OCI-LY7 (cell line): ENCODE data around the gene FUT3. TPM values are rescaled to one million over a fixed set of nuclear protein-coding genes. Genes with fewer than 3 reads are reported as not detected.
"Not testable (repeated sequence)": the region's sequence is repeated elsewhere in the genome, so short reads cannot be mapped to it uniquely, and the experiment has no call there.

ENCODE experiments used
- BruUV-seq: library from RNA; stranded (reverse); fragments of 400-500 nt; replicated peaks from 2 replicates; lab custom pipeline; 2021; lab: Mats Ljungman, UMichigan
- CTCF ChIA-PET: fragments of 300-600 bp; sonication (Branson Sonifier 250); formaldehyde crosslinking; loops from one replicate; lab custom pipeline; 2022; ENCODE audit warnings: antibody characterized with exemption; ENCODE audit not compliant: unreplicated experiment; lab: Charles Lee
- POLR2A ChIA-PET: fragments of 300-600 bp; sonication (Branson Sonifier 250); formaldehyde crosslinking; loops from one replicate; lab custom pipeline; 2022; ENCODE audit warnings: antibody characterized with exemption; lab: Charles Lee
- DNase-seq: peaks from one replicate; pipeline ENCODE4 v3.0.0-alpha.2; 2015; ENCODE audit warnings: low spot score
- H2AFZ ChIP-seq: fragments of 200-600 bp; sonication (generic), shearing (Covaris generic); 2 replicates; pipeline ENCODE4 v1.6.1; 2014; ENCODE audit warnings: mild to moderate bottlenecking, antibody characterized with exemption, low read length, moderate library complexity
- H3K27ac ChIP-seq: fragments of 200-600 bp; sonication (generic); 2 replicates; pipeline ENCODE4 v1.5.1; 2014; ENCODE audit warnings: mixed run types, low read depth, mild to moderate bottlenecking, moderate library complexity, low read length, inconsistent platforms; ENCODE audit not compliant: poor library complexity, severe bottlenecking
- H3K36me3 ChIP-seq: fragments of 200-600 bp; sonication (generic); 2 replicates; pipeline ENCODE4 v1.6.1; 2014; ENCODE audit warnings: mild to moderate bottlenecking, antibody characterized with exemption, low read length, moderate library complexity, mixed read lengths; ENCODE audit not compliant: insufficient read depth
- H3K4me1 ChIP-seq: fragments of 200-600 bp; sonication (generic); 2 replicates; pipeline ENCODE4 v1.5.1; 2014; ENCODE audit warnings: mild to moderate bottlenecking, low read length; ENCODE audit not compliant: insufficient read depth, poor library complexity, severe bottlenecking
- H3K4me2 ChIP-seq: fragments of 200-600 bp; sonication (generic); 2 replicates; pipeline ENCODE4 v1.6.1; 2014; ENCODE audit warnings: mild to moderate bottlenecking, low read length
- H3K4me3 ChIP-seq: fragments of 200-600 bp; sonication (generic); 2 replicates; pipeline ENCODE4 v1.5.1; 2014; ENCODE audit warnings: mild to moderate bottlenecking, low read depth, low read length; ENCODE audit not compliant: poor library complexity, severe bottlenecking
- H3K79me2 ChIP-seq: fragments of 200-600 bp; sonication (generic); 2 replicates; pipeline ENCODE4 v1.6.1; 2016; ENCODE audit warnings: low read depth, mild to moderate bottlenecking, low read length, moderate library complexity, mixed read lengths; ENCODE audit not compliant: insufficient read depth
- H3K9me2 ChIP-seq: fragments of 200-600 bp; sonication (generic); 2 replicates; pipeline ENCODE4 v1.6.1; 2016; ENCODE audit warnings: mild to moderate bottlenecking, low read length, mixed read lengths; ENCODE audit not compliant: insufficient read depth
- H3K9me3 ChIP-seq: fragments of 200-600 bp; sonication (generic); 2 replicates; pipeline ENCODE4 v1.6.1; 2014; ENCODE audit warnings: mild to moderate bottlenecking, mixed run types, low read length, mixed read lengths
- H4K20me1 ChIP-seq: fragments of 200-600 bp; sonication (generic); 2 replicates; pipeline ENCODE4 v1.6.1; 2014; ENCODE audit warnings: mild to moderate bottlenecking, antibody characterized with exemption, low read length, moderate library complexity, mixed read lengths; ENCODE audit not compliant: insufficient read depth
- EZH2phosphoT487 ChIP-seq: fragments of 200-600 bp; sonication (generic); IDR thresholded peaks from 2 replicates; pipeline ENCODE4 v1.6.1; 2018; ENCODE audit warnings: low read depth, borderline replicate concordance, mild to moderate bottlenecking, mixed run types, antibody characterized with exemption, low read length, moderate library complexity, mixed read lengths
- intact Hi-C: fragments of 100-400 bp; cut with micrococcal nuclease; formaldehyde crosslinking; loops from one replicate; pipeline ENCODE4 v1.10.0; 2022; ENCODE audit not compliant: unreplicated experiment
- total RNA-seq, 2 experiments: library from RNA; depleted of rRNA in 1 of 2; stranded (reverse); fragments of >200 nt in 1 of 2; shearing (Covaris generic) in 1 of 2; gene quantifications; 2 replicates each; pipeline ENCODE4 v1.2.3, GENCODE V29; 2014 to 2022
- TF ChIP-seq, protein P1 (sequence below): fragments of 200-600 bp; sonication (generic); conservative IDR thresholded peaks from 2 replicates; pipeline ENCODE4 v1.5.1; 2014; ENCODE audit warnings: mild to moderate bottlenecking, antibody characterized with exemption, low read length, moderate library complexity, mixed read lengths

FUT3 gene
- total RNA-seq, 2 experiments from 2014 or later, result 0.47 TPM; not detected in 1

DNA sequence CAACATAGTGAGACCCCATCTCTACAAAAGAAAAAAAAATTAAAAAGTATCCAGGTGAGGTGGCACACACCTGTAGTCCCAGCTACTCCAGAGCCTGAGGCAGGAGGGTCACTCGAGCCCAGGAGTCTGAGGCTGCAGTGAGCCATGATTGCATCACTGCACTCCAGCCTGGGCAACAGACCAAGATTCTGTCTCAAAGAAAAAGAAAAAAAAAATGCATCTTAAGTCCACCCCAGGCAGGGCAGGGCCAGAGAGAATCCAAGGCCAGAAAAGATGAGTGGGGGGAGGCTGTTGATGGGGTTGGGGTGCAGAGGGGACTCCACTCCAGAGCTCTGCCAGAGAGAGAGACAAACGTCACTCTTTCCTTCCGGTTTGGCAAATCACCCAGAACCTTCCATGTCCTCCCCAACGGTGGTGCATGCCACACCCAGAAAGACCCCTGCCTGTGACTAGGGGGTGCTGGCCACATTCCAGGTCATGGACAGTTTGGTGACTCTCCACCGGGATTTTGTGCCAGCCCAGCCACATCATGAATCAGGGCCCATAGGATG, 431 bp downstream of the FUT3 start:
- peak; percentile 16 for DNase-seq
- Histone ChIP-seq H3K27ac (no peak overlapping the region), H3K9me3 (no peaks in the 10 kb centered on the region), H3K4me3 (no peak overlapping the region), H3K9me2 (no peaks in the 10 kb centered on the region), H4K20me1 (no peaks in the 10 kb centered on the region), H2AFZ (peak overlapping the region; percentile 73), H3K36me3 (no peaks in the 10 kb centered on the region), H3K79me2 (no peaks in the 10 kb centered on the region), H3K4me2 (peak overlapping the region; percentile 32), H3K4me1 (peaks cover 14% of the 10 kb centered on the region)
- ChIA-PET CTCF (no interaction called here), POLR2A (no interaction called here)
- BruUV-seq, result no TSS peak
- no peak for TF ChIP-seq EZH2phosphoT487
- TF ChIP-seq, protein P1, sequence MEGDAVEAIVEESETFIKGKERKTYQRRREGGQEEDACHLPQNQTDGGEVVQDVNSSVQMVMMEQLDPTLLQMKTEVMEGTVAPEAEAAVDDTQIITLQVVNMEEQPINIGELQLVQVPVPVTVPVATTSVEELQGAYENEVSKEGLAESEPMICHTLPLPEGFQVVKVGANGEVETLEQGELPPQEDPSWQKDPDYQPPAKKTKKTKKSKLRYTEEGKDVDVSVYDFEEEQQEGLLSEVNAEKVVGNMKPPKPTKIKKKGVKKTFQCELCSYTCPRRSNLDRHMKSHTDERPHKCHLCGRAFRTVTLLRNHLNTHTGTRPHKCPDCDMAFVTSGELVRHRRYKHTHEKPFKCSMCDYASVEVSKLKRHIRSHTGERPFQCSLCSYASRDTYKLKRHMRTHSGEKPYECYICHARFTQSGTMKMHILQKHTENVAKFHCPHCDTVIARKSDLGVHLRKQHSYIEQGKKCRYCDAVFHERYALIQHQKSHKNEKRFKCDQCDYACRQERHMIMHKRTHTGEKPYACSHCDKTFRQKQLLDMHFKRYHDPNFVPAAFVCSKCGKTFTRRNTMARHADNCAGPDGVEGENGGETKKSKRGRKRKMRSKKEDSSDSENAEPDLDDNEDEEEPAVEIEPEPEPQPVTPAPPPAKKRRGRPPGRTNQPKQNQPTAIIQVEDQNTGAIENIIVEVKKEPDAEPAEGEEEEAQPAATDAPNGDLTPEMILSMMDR, result no peak
- intact Hi-C loops, result no loop called here

DNA sequence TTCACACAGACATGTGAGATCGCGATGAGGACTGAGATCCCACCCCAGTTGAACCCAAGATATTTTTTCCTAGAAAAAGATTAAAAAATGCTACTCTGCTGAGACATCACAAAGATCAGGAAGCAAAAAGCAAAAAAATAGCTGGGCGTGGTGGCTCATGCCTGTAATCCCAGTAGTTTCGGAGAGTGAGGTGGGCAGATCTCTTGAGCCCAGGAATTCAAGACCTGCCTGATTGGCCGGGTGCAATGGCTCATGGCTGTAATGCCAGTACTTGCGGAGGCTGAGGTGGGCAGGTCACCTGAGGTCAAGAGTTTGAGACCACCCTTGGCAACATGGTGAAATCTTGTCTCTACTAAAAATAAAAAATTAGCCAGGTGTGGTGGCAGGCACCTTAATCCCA, 1.1 kb downstream of the FUT3 start:
- DNase-seq, result no peak
- no peaks in the 10 kb centered on the region for H3K9me2 ChIP-seq
- POLR2A ChIA-PET, result no interaction called here
- TF ChIP-seq EZH2phosphoT487, result no peak
- TF ChIP-seq, protein P1, result no peak
- no peaks in the 10 kb centered on the region for H3K9me3 ChIP-seq
- no peak overlapping the region for H3K27ac ChIP-seq
- H3K4me1 ChIP-seq, result peaks cover 14% of the 10 kb centered on the region
- no peaks in the 10 kb centered on the region for H4K20me1 ChIP-seq
- intact Hi-C loops, result no loop called here
- H2AFZ ChIP-seq, result no peak overlapping the region
- no TSS peak for BruUV-seq
- H3K4me2 ChIP-seq, result no peak overlapping the region
- H3K36me3 ChIP-seq, result no peaks in the 10 kb centered on the region
- CTCF ChIA-PET, result no interaction called here
- no peak overlapping the region for H3K4me3 ChIP-seq
- H3K79me2 ChIP-seq, result no peaks in the 10 kb centered on the region

DNA sequence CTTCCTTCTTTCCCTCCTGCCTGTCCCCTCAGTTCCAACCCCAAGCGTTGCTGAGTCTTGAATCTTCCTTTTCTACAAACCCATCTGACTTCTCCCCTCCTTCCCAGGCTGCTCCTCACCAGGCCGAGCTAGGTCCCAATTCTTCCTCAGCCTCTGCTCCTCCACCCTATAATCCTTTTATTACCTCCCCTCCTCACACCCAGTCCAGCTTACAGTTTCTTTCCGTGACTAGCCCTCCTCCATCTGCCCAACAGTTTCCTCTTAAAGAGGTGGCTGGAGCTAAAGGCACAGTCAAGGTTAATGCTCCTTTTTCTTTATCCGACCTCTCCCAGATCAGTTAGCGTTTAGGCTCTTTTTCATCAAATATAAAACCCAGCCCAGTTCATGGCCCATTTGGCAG, 2.6 kb downstream of the FUT3 start:
- intact Hi-C loops, H3K79me2 ChIP-seq, H2AFZ ChIP-seq, DNase-seq, H3K4me3 ChIP-seq, CTCF ChIA-PET, H3K36me3 ChIP-seq, POLR2A ChIA-PET, H3K4me2 ChIP-seq, H3K9me3 ChIP-seq, BruUV-seq, H4K20me1 ChIP-seq, H3K27ac ChIP-seq, H3K9me2 ChIP-seq: not testable (repeated sequence)
- H3K4me1 ChIP-seq, result peaks cover 14% of the 10 kb centered on the region

- intact Hi-C loops, H4K20me1 ChIP-seq: not testable (repeated sequence)
- H3K4me1 ChIP-seq, result peaks cover 14% of the 10 kb centered on the region
These were observed 3.4 kb downstream of the FUT3 start for GRCh38 chr19:5847846-5848245.

More at GRCh38 chr19:5847846-5848245, 3.4 kb downstream of the FUT3 start:
- H3K4me2 ChIP-seq, H3K36me3 ChIP-seq, H3K27ac ChIP-seq, POLR2A ChIA-PET, BruUV-seq, H3K9me3 ChIP-seq, CTCF ChIA-PET, H2AFZ ChIP-seq, H3K4me3 ChIP-seq, H3K79me2 ChIP-seq, H3K9me2 ChIP-seq, DNase-seq: not testable (repeated sequence)
